SH-SY5Y (cell line): Measurements from ENCODE around the gene SPPL3.

ENCODE experiments used
- GATA2 ChIP-seq: IDR thresholded peaks from 2 replicates; pipeline ENCODE4 v1.6.1; 2011; ENCODE audit warnings: mild to moderate bottlenecking, low read depth, low read length
- GATA3 ChIP-seq: IDR thresholded peaks from 2 replicates; pipeline ENCODE4 v1.6.1; 2011; ENCODE audit warnings: low read depth, mild to moderate bottlenecking, low read length, moderate library complexity

GRCh38 chr12:120882055-120882555 lies 22.1 kb downstream of the SPPL3 start:
- TF ChIP-seq GATA2: no peak
- TF ChIP-seq GATA3: no peak
